ENCODE results near the gene NEURL1B.

DNA sequence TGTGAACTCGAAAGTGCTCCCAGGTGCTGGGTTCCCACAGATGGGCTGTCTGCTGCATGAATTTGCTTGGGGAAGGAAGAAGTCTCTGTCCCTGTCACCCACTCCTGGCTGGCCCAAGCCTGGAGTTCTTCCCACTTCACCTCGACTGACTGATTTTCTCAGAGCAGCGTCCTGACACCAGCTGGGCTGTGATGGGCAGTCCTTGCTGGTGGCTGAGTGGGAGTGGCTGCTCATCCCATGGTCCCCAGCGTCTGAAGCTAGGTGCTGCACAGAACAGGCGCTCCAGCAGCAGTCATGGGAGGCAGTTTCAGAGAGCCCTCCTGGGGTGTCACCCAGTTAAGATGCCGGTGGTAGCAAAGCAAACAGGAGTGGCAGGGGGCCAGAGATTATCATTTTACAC, 10.1 kb upstream of the NEURL1B start:
- TF ChIP-seq, protein P1, sequence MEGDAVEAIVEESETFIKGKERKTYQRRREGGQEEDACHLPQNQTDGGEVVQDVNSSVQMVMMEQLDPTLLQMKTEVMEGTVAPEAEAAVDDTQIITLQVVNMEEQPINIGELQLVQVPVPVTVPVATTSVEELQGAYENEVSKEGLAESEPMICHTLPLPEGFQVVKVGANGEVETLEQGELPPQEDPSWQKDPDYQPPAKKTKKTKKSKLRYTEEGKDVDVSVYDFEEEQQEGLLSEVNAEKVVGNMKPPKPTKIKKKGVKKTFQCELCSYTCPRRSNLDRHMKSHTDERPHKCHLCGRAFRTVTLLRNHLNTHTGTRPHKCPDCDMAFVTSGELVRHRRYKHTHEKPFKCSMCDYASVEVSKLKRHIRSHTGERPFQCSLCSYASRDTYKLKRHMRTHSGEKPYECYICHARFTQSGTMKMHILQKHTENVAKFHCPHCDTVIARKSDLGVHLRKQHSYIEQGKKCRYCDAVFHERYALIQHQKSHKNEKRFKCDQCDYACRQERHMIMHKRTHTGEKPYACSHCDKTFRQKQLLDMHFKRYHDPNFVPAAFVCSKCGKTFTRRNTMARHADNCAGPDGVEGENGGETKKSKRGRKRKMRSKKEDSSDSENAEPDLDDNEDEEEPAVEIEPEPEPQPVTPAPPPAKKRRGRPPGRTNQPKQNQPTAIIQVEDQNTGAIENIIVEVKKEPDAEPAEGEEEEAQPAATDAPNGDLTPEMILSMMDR (IDR thresholded peaks at IDR 0.05): no peak
- TF ChIP-seq POLR2A (IDR thresholded peaks at IDR 0.05): no peak

Measured in body of pancreas (tissue), 4 donors.